Measurements from ENCODE around the gene IRF1. TPM values are rescaled to one million over a fixed set of nuclear protein-coding genes. Genes with fewer than 3 reads are reported as not detected.
A peak's percentile ranks its signal among the peaks of the same experiment; 100 is the strongest.
"Not testable (repeated sequence)": the region's sequence is repeated elsewhere in the genome, so short reads cannot be mapped to it uniquely, and the experiment has no call there.

The IRF1 gene
- 4.5 and 6.5 TPM in 2 replicates for total RNA-seq (2014; rRNA removed; shearing (Covaris generic))

- peak; percentile 99 for DNase-seq
- H3K27me3 ChIP-seq (ENCODE audit: control insufficient read depth, insufficient read depth, low read length) = peaks cover 17% of the 10 kb centered on the region
- peaks cover 6% of the 10 kb centered on the region for H3K36me3 ChIP-seq (replicated peaks; ENCODE audit: control insufficient read depth, insufficient read depth, low read length)
- peak within 1 kb of the TSS; percentile 76 for H3K4me3 ChIP-seq (ENCODE audit: insufficient read depth, low read depth, low read length)
Observed at GRCh38 chr5:132490484-132491367, at the start of gene IRF1. TSS of gene IRF1 (minus strand) at chr5:132490773. CDS start at chr5:132489478, 1,295 bp downstream.

GRCh38 chr5:132540149-132540548 is 49.6 kb upstream of the IRF1 start:
- Histone ChIP-seq H3K36me3 (replicated peaks; ENCODE audit: control insufficient read depth, insufficient read depth, low read length) (no peaks in the 10 kb centered on the region), H3K4me3 (ENCODE audit: insufficient read depth, low read depth, low read length) (no peak overlapping the region), H3K27me3 (ENCODE audit: control insufficient read depth, insufficient read depth, low read length) (no peaks in the 10 kb centered on the region)
- DNase-seq = no peak

- no peaks in the 10 kb centered on the region for H3K36me3 ChIP-seq (replicated peaks; ENCODE audit: control insufficient read depth, insufficient read depth, low read length)
- DNase-seq = no peak
- no peaks in the 10 kb centered on the region; the same call in 1 of the 2 replicates for H3K27me3 ChIP-seq (ENCODE audit: control insufficient read depth, insufficient read depth, low read length)
- no peak overlapping the region for H3K4me3 ChIP-seq (ENCODE audit: insufficient read depth, low read depth, low read length)
Observed at GRCh38 chr5:132539716-132540115, 49.1 kb upstream of the IRF1 start.

GRCh38 chr5:132530946-132531345 is 40.4 kb upstream of the IRF1 start:
- Histone ChIP-seq H3K4me3 (ENCODE audit: insufficient read depth, low read depth, low read length) (no peak overlapping the region), H3K36me3 (replicated peaks; ENCODE audit: control insufficient read depth, insufficient read depth, low read length) (no peaks in the 10 kb centered on the region), H3K27me3 (ENCODE audit: control insufficient read depth, insufficient read depth, low read length) (peaks cover 2% of the 10 kb centered on the region; the same call in 1 of the 2 replicates)
- DNase-seq = no peak

GRCh38 chr5:132528866-132529634 is 38.5 kb upstream of the IRF1 start:
- DNase-seq = no peak
- Histone ChIP-seq H3K4me3 (ENCODE audit: insufficient read depth, low read depth, low read length) (no peak overlapping the region), H3K36me3 (replicated peaks; ENCODE audit: control insufficient read depth, insufficient read depth, low read length) (no peaks in the 10 kb centered on the region), H3K27me3 (ENCODE audit: control insufficient read depth, insufficient read depth, low read length) (0 out of 2 replicates have a peak, but pooled peaks cover 2% of the 10 kb centered on the region)

- no peak overlapping the region for H3K4me3 ChIP-seq (ENCODE audit: insufficient read depth, low read depth, low read length)
- no peak for DNase-seq
- 0 out of 2 replicates have a peak, but pooled peaks cover 2% of the 10 kb centered on the region for H3K27me3 ChIP-seq (ENCODE audit: control insufficient read depth, insufficient read depth, low read length)
- no peaks in the 10 kb centered on the region for H3K36me3 ChIP-seq (replicated peaks; ENCODE audit: control insufficient read depth, insufficient read depth, low read length)
Observed at GRCh38 chr5:132528021-132528420, 37.4 kb upstream of the IRF1 start.

- 0 out of 2 replicates have a peak, but pooled peaks cover 2% of the 10 kb centered on the region for H3K27me3 ChIP-seq (ENCODE audit: control insufficient read depth, insufficient read depth, low read length)
- no peaks in the 10 kb centered on the region for H3K36me3 ChIP-seq (replicated peaks; ENCODE audit: control insufficient read depth, insufficient read depth, low read length)
- no peak overlapping the region for H3K4me3 ChIP-seq (ENCODE audit: insufficient read depth, low read depth, low read length)
- no peak for DNase-seq
Observed at GRCh38 chr5:132526974-132527564, 36.5 kb upstream of the IRF1 start.

GRCh38 chr5:132526290-132526973 is 35.9 kb upstream of the IRF1 start:
- H3K27me3 ChIP-seq (ENCODE audit: control insufficient read depth, insufficient read depth, low read length) = 0 out of 2 replicates have a peak, but pooled peaks cover 2% of the 10 kb centered on the region
- H3K36me3 ChIP-seq (replicated peaks; ENCODE audit: control insufficient read depth, insufficient read depth, low read length) = no peaks in the 10 kb centered on the region
- DNase-seq = peak; percentile 51
- 0 out of 2 replicates have a peak overlapping the region, but pooled peaks have one; percentile 4 for H3K4me3 ChIP-seq (ENCODE audit: insufficient read depth, low read depth, low read length)

GRCh38 chr5:132525299-132525724 is 34.7 kb upstream of the IRF1 start:
- Histone ChIP-seq H3K4me3 (ENCODE audit: insufficient read depth, low read depth, low read length) (no peak overlapping the region), H3K36me3 (replicated peaks; ENCODE audit: control insufficient read depth, insufficient read depth, low read length) (no peaks in the 10 kb centered on the region), H3K27me3 (ENCODE audit: control insufficient read depth, insufficient read depth, low read length) (0 out of 2 replicates have a peak, but pooled peaks cover 2% of the 10 kb centered on the region)
- DNase-seq = no peak

GRCh38 chr5:132524877-132525276 is 34.3 kb upstream of the IRF1 start:
- not testable (repeated sequence) for H3K36me3 ChIP-seq (replicated peaks; ENCODE audit: control insufficient read depth, insufficient read depth, low read length); DNase-seq; H3K27me3 ChIP-seq (ENCODE audit: control insufficient read depth, insufficient read depth, low read length); H3K4me3 ChIP-seq (ENCODE audit: insufficient read depth, low read depth, low read length)

GRCh38 chr5:132522067-132522466 is 31.5 kb upstream of the IRF1 start:
- H3K36me3 ChIP-seq (replicated peaks; ENCODE audit: control insufficient read depth, insufficient read depth, low read length); H3K27me3 ChIP-seq (ENCODE audit: control insufficient read depth, insufficient read depth, low read length); H3K4me3 ChIP-seq (ENCODE audit: insufficient read depth, low read depth, low read length); DNase-seq: not testable (repeated sequence)

GRCh38 chr5:132513618-132514336 is 23.2 kb upstream of the IRF1 start:
- not testable (repeated sequence) for DNase-seq; H3K4me3 ChIP-seq (ENCODE audit: insufficient read depth, low read depth, low read length); H3K36me3 ChIP-seq (replicated peaks; ENCODE audit: control insufficient read depth, insufficient read depth, low read length); H3K27me3 ChIP-seq (ENCODE audit: control insufficient read depth, insufficient read depth, low read length)

GRCh38 chr5:132510076-132510475 is 19.5 kb upstream of the IRF1 start:
- Histone ChIP-seq H3K36me3 (replicated peaks; ENCODE audit: control insufficient read depth, insufficient read depth, low read length) (no peaks in the 10 kb centered on the region), H3K4me3 (ENCODE audit: insufficient read depth, low read depth, low read length) (no peak overlapping the region), H3K27me3 (ENCODE audit: control insufficient read depth, insufficient read depth, low read length) (no peaks in the 10 kb centered on the region)
- DNase-seq = no peak
